ENCODE results near the gene TNS4.

DNA sequence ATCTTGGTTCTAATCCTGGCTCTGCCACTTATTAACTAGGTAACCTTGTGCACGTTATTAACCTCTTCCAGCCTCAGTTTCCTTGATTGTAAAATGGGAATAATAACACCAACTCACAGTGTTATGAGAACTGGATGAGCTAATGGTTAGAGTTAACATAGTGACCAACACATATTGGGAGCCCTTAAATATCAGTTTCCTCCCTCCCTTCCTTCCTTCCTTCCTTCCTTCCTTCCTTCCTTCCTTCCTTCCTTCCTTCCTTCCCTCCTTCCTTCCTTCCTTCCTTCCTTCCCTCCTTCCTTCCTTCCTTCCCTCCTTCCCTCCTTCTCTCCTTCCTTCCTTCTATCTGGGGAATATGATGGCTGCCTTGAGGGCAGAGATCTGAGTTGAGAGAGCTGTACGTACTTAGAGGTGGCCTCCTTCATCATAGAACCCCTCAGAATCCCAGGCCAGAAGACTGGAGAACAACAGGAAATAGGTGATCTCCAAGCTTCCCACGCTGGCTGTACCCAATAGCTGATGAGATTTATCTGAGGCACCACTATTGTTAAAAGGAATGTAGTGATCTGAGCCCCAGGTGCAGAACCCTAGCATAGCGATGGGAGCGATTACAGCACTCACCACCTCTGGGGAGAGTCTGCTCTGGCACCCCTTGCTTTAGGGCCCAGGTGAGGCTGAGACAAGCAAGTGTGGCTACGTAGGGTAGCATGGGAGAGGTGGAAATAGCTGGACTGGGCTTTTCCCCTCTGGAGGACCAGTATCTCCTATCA, 37.7 kb upstream of the TNS4 start:
- TF ChIP-seq, protein P1, sequence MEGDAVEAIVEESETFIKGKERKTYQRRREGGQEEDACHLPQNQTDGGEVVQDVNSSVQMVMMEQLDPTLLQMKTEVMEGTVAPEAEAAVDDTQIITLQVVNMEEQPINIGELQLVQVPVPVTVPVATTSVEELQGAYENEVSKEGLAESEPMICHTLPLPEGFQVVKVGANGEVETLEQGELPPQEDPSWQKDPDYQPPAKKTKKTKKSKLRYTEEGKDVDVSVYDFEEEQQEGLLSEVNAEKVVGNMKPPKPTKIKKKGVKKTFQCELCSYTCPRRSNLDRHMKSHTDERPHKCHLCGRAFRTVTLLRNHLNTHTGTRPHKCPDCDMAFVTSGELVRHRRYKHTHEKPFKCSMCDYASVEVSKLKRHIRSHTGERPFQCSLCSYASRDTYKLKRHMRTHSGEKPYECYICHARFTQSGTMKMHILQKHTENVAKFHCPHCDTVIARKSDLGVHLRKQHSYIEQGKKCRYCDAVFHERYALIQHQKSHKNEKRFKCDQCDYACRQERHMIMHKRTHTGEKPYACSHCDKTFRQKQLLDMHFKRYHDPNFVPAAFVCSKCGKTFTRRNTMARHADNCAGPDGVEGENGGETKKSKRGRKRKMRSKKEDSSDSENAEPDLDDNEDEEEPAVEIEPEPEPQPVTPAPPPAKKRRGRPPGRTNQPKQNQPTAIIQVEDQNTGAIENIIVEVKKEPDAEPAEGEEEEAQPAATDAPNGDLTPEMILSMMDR (conservative IDR thresholded peaks at IDR 0.05): no peak
- TF ChIP-seq ZFX (IDR thresholded peaks at IDR 0.05): no peak
